ENCODE results near the gene LUC7L2.
A peak's percentile ranks its signal among the peaks of the same experiment; 100 is the strongest.
"Not testable (repeated sequence)": the region's sequence is repeated elsewhere in the genome, so short reads cannot be mapped to it uniquely, and the experiment has no call there.

Gene LUC7L2

GRCh38 chr7:139354729-139355128, 5.0 kb upstream of the LUC7L2 start:
- no peak for TF ChIP-seq CTCF (IDR thresholded peaks at IDR 0.05; ENCODE audit: extremely low read depth, insufficient read depth, missing control alignments)
- no peak for DNase-seq (ENCODE audit: low spot score)
- in situ Hi-C loops (cut with MboI; ENCODE audit: low pct_unique_long_range_greater_than_20kb, low sequenced_read_pairs, unreplicated experiment): no loop called here

- in situ Hi-C loops (cut with MboI; ENCODE audit: low pct_unique_long_range_greater_than_20kb, low sequenced_read_pairs, unreplicated experiment): no loop called here
- TF ChIP-seq CTCF (IDR thresholded peaks at IDR 0.05; ENCODE audit: extremely low read depth, insufficient read depth, missing control alignments): no peak
- no peak for DNase-seq (ENCODE audit: low spot score)
Observed at GRCh38 chr7:139355320-139355719, 4.4 kb upstream of the LUC7L2 start.

GRCh38 chr7:139357729-139358506, 1.8 kb upstream of the LUC7L2 start:
- in situ Hi-C loops (cut with MboI; ENCODE audit: low pct_unique_long_range_greater_than_20kb, low sequenced_read_pairs, unreplicated experiment); DNase-seq (ENCODE audit: low spot score): not testable (repeated sequence)

GRCh38 chr7:139358541-139359365, 941 bp upstream of the LUC7L2 start:
- no peak for TF ChIP-seq CTCF (IDR thresholded peaks at IDR 0.05; ENCODE audit: extremely low read depth, insufficient read depth, missing control alignments)
- in situ Hi-C loops (cut with MboI; ENCODE audit: low pct_unique_long_range_greater_than_20kb, low sequenced_read_pairs, unreplicated experiment): no loop called here
- peak; percentile 40 for DNase-seq (ENCODE audit: low spot score)

- TF ChIP-seq CTCF (IDR thresholded peaks at IDR 0.05; ENCODE audit: extremely low read depth, insufficient read depth, missing control alignments): no peak
- peak; percentile 94 for DNase-seq (ENCODE audit: low spot score)
- in situ Hi-C loops (cut with MboI; ENCODE audit: low pct_unique_long_range_greater_than_20kb, low sequenced_read_pairs, unreplicated experiment): no loop called here
Observed at GRCh38 chr7:139360210-139360947, 685 bp downstream of the LUC7L2 start.

GRCh38 chr7:139360948-139361307, 1.2 kb downstream of the LUC7L2 start:
- no peak for TF ChIP-seq CTCF (IDR thresholded peaks at IDR 0.05; ENCODE audit: extremely low read depth, insufficient read depth, missing control alignments)
- DNase-seq (ENCODE audit: low spot score): no peak
- in situ Hi-C loops (cut with MboI; ENCODE audit: low pct_unique_long_range_greater_than_20kb, low sequenced_read_pairs, unreplicated experiment): no loop called here
